ENCODE results near the gene HYLS1. TPM values are rescaled to one million over a fixed set of nuclear protein-coding genes. Genes with fewer than 3 reads are reported as not detected.

The HYLS1 gene
- total RNA-seq, 4 donors from 2014 or later: 2.6 to 4.9 (median 3.0) TPM

DNA sequence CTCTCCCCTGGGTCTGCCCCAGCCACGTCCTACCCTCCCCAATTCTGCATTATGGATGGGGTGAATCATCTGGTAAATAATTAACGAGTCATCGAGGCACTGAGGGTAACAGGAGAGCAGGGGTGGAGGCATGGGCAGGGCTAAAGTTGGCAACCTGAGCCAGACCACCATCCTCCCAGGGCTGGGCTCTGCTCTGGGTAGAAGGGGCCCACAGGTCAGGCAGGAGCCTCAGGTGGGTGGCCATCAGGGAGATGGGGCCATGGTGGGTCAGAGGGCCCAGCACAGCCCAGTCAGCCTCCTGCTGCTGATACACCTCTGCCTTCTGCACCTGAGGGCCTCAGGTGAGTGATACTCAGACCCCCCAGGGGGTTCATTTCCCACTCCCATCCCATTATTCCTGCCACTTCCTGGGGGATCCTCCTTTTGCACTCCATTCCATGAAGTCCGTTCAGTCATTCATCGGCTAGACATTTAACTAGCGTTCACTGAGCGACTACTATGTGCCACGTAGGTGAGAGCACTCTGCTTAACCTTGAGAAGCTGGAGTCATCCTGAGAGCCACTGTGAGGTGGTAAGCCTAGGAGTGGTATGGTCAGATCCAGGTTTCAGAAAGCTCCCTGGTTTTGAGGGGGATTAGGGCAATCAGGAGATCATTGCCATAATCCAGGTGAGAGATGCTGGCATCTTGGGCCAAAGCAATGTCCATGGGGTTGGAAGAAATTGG lies 58.5 kb downstream of the HYLS1 start, which contains the start of gene VSIG10L2:
Gene VSIG10L2, plus strand, starts transcription at position 248 of the 724 bp plus-strand sequence. Its CDS starts 12 bp downstream, at position 260.
- DNase-seq (ENCODE audit: low spot score) (no peak), ATAC-seq (ENCODE audit: low FRiP score) (no peak)
- TF ChIP-seq, protein P1, sequence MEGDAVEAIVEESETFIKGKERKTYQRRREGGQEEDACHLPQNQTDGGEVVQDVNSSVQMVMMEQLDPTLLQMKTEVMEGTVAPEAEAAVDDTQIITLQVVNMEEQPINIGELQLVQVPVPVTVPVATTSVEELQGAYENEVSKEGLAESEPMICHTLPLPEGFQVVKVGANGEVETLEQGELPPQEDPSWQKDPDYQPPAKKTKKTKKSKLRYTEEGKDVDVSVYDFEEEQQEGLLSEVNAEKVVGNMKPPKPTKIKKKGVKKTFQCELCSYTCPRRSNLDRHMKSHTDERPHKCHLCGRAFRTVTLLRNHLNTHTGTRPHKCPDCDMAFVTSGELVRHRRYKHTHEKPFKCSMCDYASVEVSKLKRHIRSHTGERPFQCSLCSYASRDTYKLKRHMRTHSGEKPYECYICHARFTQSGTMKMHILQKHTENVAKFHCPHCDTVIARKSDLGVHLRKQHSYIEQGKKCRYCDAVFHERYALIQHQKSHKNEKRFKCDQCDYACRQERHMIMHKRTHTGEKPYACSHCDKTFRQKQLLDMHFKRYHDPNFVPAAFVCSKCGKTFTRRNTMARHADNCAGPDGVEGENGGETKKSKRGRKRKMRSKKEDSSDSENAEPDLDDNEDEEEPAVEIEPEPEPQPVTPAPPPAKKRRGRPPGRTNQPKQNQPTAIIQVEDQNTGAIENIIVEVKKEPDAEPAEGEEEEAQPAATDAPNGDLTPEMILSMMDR (IDR thresholded peaks at IDR 0.05): no peak

DNA sequence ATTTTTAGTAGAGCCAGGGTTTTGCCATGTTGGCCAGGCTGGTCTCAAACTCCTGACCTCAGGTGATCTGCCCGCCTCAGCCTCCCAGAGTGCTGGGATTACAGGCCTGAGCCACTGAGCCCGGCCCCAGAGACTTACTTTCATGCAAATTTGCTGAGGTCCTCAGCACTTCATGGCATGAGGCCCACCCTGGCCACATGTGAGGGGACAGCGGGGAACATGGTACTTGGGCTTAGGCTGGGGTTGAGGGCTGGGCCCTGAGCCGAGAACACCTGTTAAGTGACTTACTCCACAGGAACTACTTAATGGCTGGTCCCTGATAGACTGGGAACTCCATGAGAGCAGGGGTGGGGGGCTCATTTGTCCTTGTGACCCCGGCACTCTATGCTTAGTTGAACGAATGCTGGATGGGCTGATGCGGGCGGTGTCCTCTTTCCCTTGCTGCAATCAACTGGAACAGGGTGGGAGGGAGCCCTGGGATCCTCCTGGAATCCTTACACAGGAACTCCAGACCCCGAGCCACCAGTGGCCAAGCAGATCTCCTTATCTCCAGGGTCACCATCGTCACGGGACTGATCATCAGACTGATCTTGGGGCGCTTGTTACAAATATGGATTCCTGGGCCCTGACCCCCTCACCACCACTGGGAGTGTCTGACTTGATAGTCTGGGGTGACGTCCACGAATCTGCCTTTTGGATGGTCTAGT lies 59.4 kb downstream of the HYLS1 start:
- ATAC-seq (ENCODE audit: low FRiP score) (no peak), DNase-seq (ENCODE audit: low spot score) (no peak)
- TF ChIP-seq, protein P1 (IDR thresholded peaks at IDR 0.05): no peak

DNA sequence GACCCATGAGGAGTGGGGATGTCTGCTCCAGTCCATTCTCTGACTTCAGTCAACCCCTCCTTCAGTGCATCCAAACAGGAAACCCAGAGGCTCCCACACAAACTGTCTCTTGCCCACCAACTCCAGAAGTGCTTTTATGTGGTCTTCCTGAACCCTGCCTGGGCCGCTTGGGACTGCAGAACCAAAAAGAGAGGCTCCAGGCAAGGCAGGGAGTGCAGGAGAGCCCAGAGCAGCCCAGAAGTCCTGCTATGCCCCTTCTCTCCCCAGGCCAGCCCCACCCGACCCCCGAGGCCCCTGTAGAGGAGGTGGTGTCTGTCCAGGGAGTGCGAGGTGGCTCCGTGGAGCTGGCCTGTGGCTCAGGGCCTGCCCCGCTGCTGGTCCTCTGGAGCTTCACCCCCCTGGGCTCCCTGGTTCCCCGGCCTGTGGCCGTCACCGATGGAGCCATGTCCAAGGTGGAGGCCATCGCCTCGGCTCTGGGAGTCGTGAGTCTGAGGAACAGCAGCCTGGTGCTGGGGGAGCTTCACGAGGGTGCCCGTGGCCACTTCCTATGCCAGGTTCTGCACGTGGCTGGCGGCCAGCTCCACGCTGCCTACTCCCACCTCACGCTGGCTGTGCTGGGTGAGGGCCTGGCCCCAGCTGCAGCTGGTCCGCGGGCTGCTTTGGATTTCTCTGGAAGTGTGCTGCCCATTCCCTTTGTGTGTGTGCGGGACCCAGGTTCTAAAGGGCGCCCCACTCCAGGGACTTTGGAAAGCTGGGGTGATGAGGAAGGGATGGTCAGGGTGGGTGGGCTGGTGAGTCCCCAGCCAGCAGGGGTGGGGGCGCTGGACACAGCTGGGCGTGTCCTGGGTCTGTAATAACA lies 60.2 kb downstream of the HYLS1 start:
- ATAC-seq (ENCODE audit: low FRiP score): no peak
- DNase-seq (ENCODE audit: low spot score): no peak
- TF ChIP-seq, protein P1 (IDR thresholded peaks at IDR 0.05): no peak

DNA sequence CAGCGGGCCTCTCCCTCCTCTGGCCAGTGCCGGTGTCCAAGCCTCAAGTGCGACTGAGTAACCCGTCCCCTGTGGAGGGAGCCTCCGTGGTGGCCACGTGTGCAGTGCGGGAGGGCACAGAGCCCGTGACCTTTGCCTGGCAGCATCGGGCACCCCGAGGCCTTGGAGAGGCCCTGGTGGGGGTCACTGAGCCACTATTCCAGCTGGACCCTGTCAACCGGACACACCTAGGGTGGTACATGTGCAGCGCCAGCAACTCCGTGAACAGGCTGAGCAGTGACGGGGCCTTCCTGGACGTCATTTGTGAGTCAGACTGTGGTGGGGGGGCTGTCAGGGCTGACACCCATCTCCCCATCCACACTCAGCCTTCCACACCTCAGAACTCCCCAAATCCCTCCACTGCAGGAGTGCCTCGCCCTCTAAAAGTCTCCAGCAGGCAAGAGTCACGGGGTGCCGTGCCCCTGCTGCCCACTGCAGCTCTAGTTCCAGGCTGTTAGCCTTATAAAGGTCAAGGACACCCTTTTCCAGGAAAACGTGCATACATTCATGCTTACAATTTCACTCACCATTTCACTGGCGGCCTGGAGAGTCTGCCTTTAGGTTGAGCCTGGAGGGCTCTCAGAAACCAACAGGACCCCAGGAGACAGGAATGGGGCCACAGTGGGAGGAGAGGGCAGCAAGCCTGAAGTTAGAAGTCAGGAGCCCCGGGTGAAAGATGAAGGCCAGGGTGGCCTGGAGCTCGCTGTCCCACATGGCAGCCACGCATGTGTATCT lies 61.0 kb downstream of the HYLS1 start:
- DNase-seq (ENCODE audit: low spot score): no peak

DNA sequence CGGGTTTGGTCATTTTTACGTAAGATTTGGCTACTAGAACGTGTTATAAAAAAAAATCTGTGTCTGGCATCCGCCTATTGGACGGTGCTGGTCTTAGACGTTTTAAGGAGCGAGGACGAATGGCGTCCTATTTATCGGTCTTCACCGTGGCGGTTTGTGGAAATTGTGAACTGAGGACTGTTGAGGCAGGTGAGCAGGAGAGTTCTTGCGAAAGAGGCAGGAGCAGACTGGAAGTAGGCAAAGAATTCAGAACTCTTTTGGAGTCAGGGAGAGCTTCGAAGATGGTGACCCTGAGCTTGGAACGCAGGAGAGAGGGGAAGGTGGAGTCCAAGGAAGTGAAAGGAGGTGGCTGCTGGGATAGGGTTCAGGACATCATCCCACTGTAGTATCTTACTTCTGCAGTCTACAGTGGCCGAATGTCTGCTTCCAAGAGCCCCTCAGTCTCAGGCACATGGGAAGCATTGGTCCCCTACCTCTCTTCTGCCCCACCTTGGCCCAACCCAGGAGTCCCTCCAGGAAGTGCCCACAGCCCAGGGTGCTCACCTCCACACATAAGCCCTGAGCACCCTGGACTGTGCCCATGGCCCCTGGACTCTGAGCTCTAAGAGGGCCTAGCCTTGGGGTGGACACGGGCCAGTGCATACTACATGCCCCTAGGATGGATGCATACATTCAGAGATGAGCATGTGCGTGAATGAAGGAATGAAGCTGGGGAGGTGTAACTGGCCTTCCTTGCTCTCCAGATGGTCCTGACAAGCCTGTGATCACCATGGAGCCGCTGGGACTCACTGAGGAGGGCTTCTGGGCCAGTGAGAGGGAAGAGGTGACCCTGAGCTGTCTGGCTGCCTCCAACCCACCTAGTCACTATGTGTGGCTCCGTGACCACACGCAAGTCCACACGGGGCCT lies 62.1 kb downstream of the HYLS1 start:
- DNase-seq (ENCODE audit: low spot score) (no peak), ATAC-seq (ENCODE audit: low FRiP score) (no peak)
- TF ChIP-seq, protein P1 (IDR thresholded peaks at IDR 0.05): no peak

More for the DNA sequence above, 61.0 kb downstream of the HYLS1 start:
- TF ChIP-seq, protein P1 (IDR thresholded peaks at IDR 0.05): no peak
- no peak for ATAC-seq (ENCODE audit: low FRiP score)
